A549 (cell line): Measurements from ENCODE around the gene PADI2. TPM values are rescaled to one million over a fixed set of nuclear protein-coding genes. Genes with fewer than 3 reads are reported as not detected.
A peak's percentile ranks its signal among the peaks of the same experiment; 100 is the strongest.

ENCODE experiments used
- ATAC-seq, 2 experiments: fragments of 200-7000 bp in 1 of 2; fragments of >200 bp in 1 of 2; cut with Nextera tagmentation in 1 of 2; cut with Tn5 transposase in 1 of 2; 3 replicates each; pipeline versions ENCODE4 v1.8.0 to v1.9.1; 2018 to 2020; ENCODE audit warnings: mild to moderate bottlenecking in 1 of 2, moderate library complexity in 1 of 2
- CTCF ChIA-PET: fragments of 300-600 bp; sonication (Branson Sonifier 250); formaldehyde crosslinking; extraction: SDS; loops from one replicate; lab custom pipeline; 2021; ENCODE audit warnings: antibody characterized with exemption, inconsistent platforms; lab: Yijun Ruan, JAX
- POLR2A ChIA-PET: fragments of 350-600 bp; formaldehyde crosslinking; extraction: SDS; loops from one replicate; lab custom pipeline; 2021; ENCODE audit warnings: antibody characterized with exemption, inconsistent platforms; lab: Yijun Ruan, JAX
- DNase-seq, 2 experiments: peaks; one replicate each; pipeline versions ENCODE4 v3.0.0 to v3.0.0-alpha.2; 2011 to 2016; ENCODE audit warnings: low read depth in 1 of 2, low spot score in 1 of 2
- FAIRE-seq: peaks from 2 replicates; lab custom pipeline; 2011; peaks lifted over from hg19 to GRCh38; lab: Jason Lieb, UNC
- H3K27ac ChIP-seq, 2 experiments: fragments of >200 bp; sonication (Bioruptor Twin); formaldehyde crosslinking; 3 replicates each; pipeline ENCODE4 v1.5.1; 2016 to 2017
- H3K4me1 ChIP-seq: fragments of >200 bp; sonication (Bioruptor Twin); formaldehyde crosslinking; 3 replicates; pipeline ENCODE4 v1.6.1; 2016
- H3K4me2 ChIP-seq: fragments of >200 bp; sonication (Bioruptor Twin); formaldehyde crosslinking; 3 replicates; pipeline ENCODE4 v1.6.1; 2016
- H3K4me3 ChIP-seq: fragments of >200 bp; sonication (Bioruptor Twin); formaldehyde crosslinking; 3 replicates; pipeline ENCODE4 v1.5.1; 2016
- H3K9me3 ChIP-seq: fragments of >200 bp; sonication (Bioruptor Twin); formaldehyde crosslinking; 3 replicates; pipeline ENCODE4 v1.6.1; 2016
- BHLHE40 ChIP-seq: IDR thresholded peaks from 2 replicates; pipeline ENCODE4 v1.6.1; 2012; ENCODE audit warnings: low read depth, low read length, inconsistent platforms
- CBX2 ChIP-seq: fragments of 200-600 bp; sonication (generic); IDR thresholded peaks from 2 replicates; pipeline ENCODE4 v1.6.1; 2016; ENCODE audit warnings: low read depth, mild to moderate bottlenecking, borderline replicate concordance
- CBX8 ChIP-seq: fragments of 200-600 bp; sonication (generic); IDR thresholded peaks from 2 replicates; pipeline ENCODE4 v1.6.1; 2016
- CEBPB ChIP-seq, 2 experiments: fragments of >200 bp in 1 of 2; sonication (Bioruptor Twin) in 1 of 2; formaldehyde crosslinking in 1 of 2; IDR thresholded peaks; 2 replicates each; pipeline ENCODE4 v1.6.1; 2012 to 2016
- CHD4 ChIP-seq: fragments of 200-600 bp; sonication (generic); IDR thresholded peaks from 2 replicates; pipeline ENCODE4 v1.6.1; 2016; ENCODE audit warnings: antibody characterized with exemption, mild to moderate bottlenecking, borderline replicate concordance
- EHF ChIP-seq: fragments of 250-450 bp; sonication (Bioruptor Pico); IDR thresholded peaks from 2 replicates; pipeline ENCODE4 v1.5.0; 2020; ENCODE audit warnings: mild to moderate bottlenecking
- EHMT2 ChIP-seq: fragments of 200-600 bp; sonication (generic); IDR thresholded peaks from 2 replicates; pipeline ENCODE4 v1.6.1; 2016; ENCODE audit warnings: antibody characterized with exemption, low read depth, mild to moderate bottlenecking, moderate library complexity
- FOSB ChIP-seq: fragments of 250-450 bp; sonication (Bioruptor Pico); IDR thresholded peaks from 2 replicates; pipeline ENCODE4 v1.5.0; 2020; ENCODE audit warnings: mild to moderate bottlenecking, moderate library complexity
- FOSL2 ChIP-seq, 2 experiments: fragments of 450-650 bp in 1 of 2; fragments of >200 bp in 1 of 2; sonication (Bioruptor Twin) in 1 of 2; formaldehyde crosslinking; IDR thresholded peaks; 2 replicates each; pipeline versions ENCODE4 v1.5.0 to v1.6.1; 2016 to 2020; ENCODE audit warnings: mild to moderate bottlenecking in 1 of 2, moderate library complexity in 1 of 2
- FOXS1 ChIP-seq: fragments of 250-450 bp; sonication (Bioruptor Pico); IDR thresholded peaks from 2 replicates; pipeline ENCODE4 v1.5.0; 2020; ENCODE audit warnings: mild to moderate bottlenecking, moderate library complexity
- GATA3 ChIP-seq: IDR thresholded peaks from 2 replicates; pipeline ENCODE4 v1.6.1; 2012; ENCODE audit warnings: borderline replicate concordance
- HDAC2 ChIP-seq: fragments of 200-600 bp; sonication (generic); IDR thresholded peaks from 2 replicates; pipeline ENCODE4 v1.6.1; 2016
- HEYL ChIP-seq: fragments of 250-450 bp; sonication (Bioruptor Pico); IDR thresholded peaks from 2 replicates; pipeline ENCODE4 v1.8.0; 2021; ENCODE audit warnings: mild to moderate bottlenecking, moderate library complexity
- HOXA7 ChIP-seq: fragments of 250-450 bp; sonication (Bioruptor Pico); IDR thresholded peaks from 2 replicates; pipeline ENCODE4 v1.5.0; 2020; ENCODE audit warnings: mild to moderate bottlenecking, moderate library complexity
- NR3C1 ChIP-seq: fragments of >200 bp; sonication (Bioruptor Twin); formaldehyde crosslinking; IDR thresholded peaks from 3 replicates; pipeline ENCODE4 v1.6.1; 2017
- POLR2AphosphoS2 ChIP-seq: conservative IDR thresholded peaks from 2 replicates; pipeline ENCODE4 v1.6.1; 2012; ENCODE audit warnings: low read length, improper control_type of control experiment, inconsistent platforms
- RAD21 ChIP-seq, 2 experiments: fragments of >200 bp in 1 of 2; sonication (Bioruptor Twin) in 1 of 2; formaldehyde crosslinking in 1 of 2; IDR thresholded peaks in 1 of 2; conservative IDR thresholded peaks in 1 of 2; 2 replicates in 1 of 2; 3 replicates in 1 of 2; pipeline ENCODE4 v1.6.1; 2012 to 2018; ENCODE audit warnings: inconsistent platforms in 1 of 2
- SMC3 ChIP-seq: fragments of >200 bp; sonication (Bioruptor Twin); formaldehyde crosslinking; IDR thresholded peaks from 3 replicates; pipeline ENCODE4 v1.6.1; 2018; ENCODE audit warnings: inconsistent platforms
- TFCP2L1 ChIP-seq: fragments of 250-450 bp; sonication (Bioruptor Pico); IDR thresholded peaks from 2 replicates; pipeline ENCODE4 v1.5.0; 2021; ENCODE audit warnings: mild to moderate bottlenecking
- ZC3H11A ChIP-seq: fragments of 450-650 bp; IDR thresholded peaks from 2 replicates; pipeline ENCODE4 v1.6.1; 2014; ENCODE audit warnings: antibody characterized with exemption, mild to moderate bottlenecking
- ZNF302 ChIP-seq: fragments of 250-450 bp; sonication (Bioruptor Pico); IDR thresholded peaks from 2 replicates; pipeline ENCODE4 v1.9.0; 2021; ENCODE audit warnings: inconsistent platforms, mild to moderate bottlenecking, moderate library complexity
- WGBS: methylation state at CpG from one replicate; pipeline ENCODE4 v1.1.6; 2017; ENCODE audit errors: missing lambda C conversion rate; 5-methylcytosine and 5-hydroxymethylcytosine counted together
- polyA plus RNA-seq, 4 experiments: library from polyadenylated mRNA; depleted of rRNA in 3 of 4; stranded (reverse); fragments of >200 nt; fragmentation: RNase III in 1 of 4; extraction: RNeasy Plus Mini Kit Qiagen cat#74134 plus additional on column Dnase treatment in 1 of 4; gene quantifications; 2 replicates in 3 of 4; 3 replicates in 1 of 4; pipeline ENCODE4 v1.2.3, GENCODE V29; 2011 to 2017
- TF ChIP-seq, protein P1 (sequence below): fragments of >200 bp; sonication (Bioruptor Twin); formaldehyde crosslinking; IDR thresholded peaks from 3 replicates; pipeline ENCODE4 v1.5.1; 2016
- TF ChIP-seq, protein P2 (sequence below): fragments of 200-600 bp; sonication (generic); IDR thresholded peaks from 2 replicates; pipeline ENCODE4 v1.6.1; 2016; ENCODE audit warnings: antibody characterized with exemption, mild to moderate bottlenecking, moderate library complexity
- TF ChIP-seq, protein P3 (sequence below): fragments of 250-450 bp; sonication (Bioruptor Pico); IDR thresholded peaks from 2 replicates; pipeline ENCODE4 v1.5.0; 2021; ENCODE audit warnings: mild to moderate bottlenecking, moderate library complexity, borderline replicate concordance

The PADI2 gene
- polyA plus RNA-seq, 2 of the 4 experiments (the other 2 are of a cell fraction), result 1.1 to 1.3 TPM

DNA sequence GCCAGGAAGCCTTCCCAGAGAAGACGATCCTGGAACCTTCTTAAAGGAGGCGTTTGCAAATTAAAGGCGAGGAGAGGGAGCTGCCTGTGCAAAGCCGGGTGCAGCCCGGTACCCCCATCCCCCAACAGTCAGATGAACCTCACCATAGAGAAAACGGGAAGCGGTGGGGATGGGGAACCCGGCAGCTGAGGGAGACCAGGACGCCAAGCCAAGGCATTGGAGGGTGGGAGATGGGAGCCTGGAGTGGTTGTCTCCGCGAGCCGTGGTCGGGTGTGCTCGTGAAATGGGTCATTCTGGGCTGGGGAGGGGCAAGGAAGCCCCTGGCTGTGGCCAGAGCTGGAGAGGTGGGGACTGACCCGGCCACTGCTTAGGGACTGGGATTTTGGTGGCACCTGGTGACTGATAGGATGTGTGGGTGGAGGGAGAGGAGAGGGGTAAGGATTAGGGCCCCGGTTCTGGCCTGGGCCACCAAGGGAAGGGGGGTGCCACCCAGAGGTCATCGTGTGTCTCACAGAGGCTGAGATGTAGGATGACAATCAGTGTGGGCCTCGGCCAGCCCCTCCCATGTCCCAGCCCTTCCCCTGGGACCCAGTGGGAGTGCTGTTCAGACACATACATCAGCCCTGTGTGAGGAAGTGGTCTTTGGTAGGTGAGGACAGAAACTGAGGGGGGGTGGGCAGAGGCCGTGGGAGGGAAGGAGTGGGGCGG is 676 bp upstream of the PADI2 start (continued):
- TF ChIP-seq CHD4, result no peak

DNA sequence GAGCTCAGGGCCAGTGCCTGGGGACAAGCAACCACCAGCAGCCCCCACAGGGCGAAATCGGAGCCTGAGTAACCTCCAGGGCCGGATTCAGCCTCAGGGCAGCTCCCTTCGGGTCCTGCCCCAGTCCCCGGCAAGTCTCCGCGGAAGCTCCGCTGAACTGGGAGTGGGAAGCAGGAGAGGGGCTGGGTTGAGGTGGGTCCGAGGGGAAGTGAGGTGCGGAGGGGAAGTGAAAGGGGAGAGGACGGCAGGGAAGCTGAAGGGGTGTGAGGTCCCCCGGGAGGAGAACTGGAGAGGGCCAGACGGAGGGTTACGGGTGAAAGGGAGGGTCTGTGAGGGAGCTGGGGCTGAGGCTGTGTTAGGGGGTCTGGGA is 560 bp downstream of the PADI2 start:
- POLR2A ChIA-PET, result no interaction called here
- FAIRE-seq (no peak), DNase-seq (no peak), ATAC-seq (no peak)
- H3K4me2 ChIP-seq, result peak overlapping the region; percentile 82
- H3K9me3 ChIP-seq, result no peaks in the 10 kb centered on the region
- 89% methylated on average over 7 of the region's 14 CpGs for WGBS
- peaks cover 22% of the 10 kb centered on the region for H3K4me1 ChIP-seq
- CTCF ChIA-PET, result interaction anchor here (0.9 to 13.4 kb wide), 5 partner anchors 9 to 287 kb away, joined by 3 to 380 read pairs (median 5); no protein-coding TSS in a partner anchor
- no peak for TF ChIP-seq BHLHE40
- TF ChIP-seq CBX8, result no peak
- TF ChIP-seq, protein P1, sequence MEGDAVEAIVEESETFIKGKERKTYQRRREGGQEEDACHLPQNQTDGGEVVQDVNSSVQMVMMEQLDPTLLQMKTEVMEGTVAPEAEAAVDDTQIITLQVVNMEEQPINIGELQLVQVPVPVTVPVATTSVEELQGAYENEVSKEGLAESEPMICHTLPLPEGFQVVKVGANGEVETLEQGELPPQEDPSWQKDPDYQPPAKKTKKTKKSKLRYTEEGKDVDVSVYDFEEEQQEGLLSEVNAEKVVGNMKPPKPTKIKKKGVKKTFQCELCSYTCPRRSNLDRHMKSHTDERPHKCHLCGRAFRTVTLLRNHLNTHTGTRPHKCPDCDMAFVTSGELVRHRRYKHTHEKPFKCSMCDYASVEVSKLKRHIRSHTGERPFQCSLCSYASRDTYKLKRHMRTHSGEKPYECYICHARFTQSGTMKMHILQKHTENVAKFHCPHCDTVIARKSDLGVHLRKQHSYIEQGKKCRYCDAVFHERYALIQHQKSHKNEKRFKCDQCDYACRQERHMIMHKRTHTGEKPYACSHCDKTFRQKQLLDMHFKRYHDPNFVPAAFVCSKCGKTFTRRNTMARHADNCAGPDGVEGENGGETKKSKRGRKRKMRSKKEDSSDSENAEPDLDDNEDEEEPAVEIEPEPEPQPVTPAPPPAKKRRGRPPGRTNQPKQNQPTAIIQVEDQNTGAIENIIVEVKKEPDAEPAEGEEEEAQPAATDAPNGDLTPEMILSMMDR, result no peak
- TF ChIP-seq NR3C1, result no peak
- no peak for TF ChIP-seq ZNF302 (CRISPR knock-in tag)
- no peak for TF ChIP-seq EHF (CRISPR knock-in tag)
- no peak for TF ChIP-seq CBX2
- TF ChIP-seq TFCP2L1 (CRISPR knock-in tag), result no peak
- TF ChIP-seq SMC3, result no peak
- TF ChIP-seq, protein P2, sequence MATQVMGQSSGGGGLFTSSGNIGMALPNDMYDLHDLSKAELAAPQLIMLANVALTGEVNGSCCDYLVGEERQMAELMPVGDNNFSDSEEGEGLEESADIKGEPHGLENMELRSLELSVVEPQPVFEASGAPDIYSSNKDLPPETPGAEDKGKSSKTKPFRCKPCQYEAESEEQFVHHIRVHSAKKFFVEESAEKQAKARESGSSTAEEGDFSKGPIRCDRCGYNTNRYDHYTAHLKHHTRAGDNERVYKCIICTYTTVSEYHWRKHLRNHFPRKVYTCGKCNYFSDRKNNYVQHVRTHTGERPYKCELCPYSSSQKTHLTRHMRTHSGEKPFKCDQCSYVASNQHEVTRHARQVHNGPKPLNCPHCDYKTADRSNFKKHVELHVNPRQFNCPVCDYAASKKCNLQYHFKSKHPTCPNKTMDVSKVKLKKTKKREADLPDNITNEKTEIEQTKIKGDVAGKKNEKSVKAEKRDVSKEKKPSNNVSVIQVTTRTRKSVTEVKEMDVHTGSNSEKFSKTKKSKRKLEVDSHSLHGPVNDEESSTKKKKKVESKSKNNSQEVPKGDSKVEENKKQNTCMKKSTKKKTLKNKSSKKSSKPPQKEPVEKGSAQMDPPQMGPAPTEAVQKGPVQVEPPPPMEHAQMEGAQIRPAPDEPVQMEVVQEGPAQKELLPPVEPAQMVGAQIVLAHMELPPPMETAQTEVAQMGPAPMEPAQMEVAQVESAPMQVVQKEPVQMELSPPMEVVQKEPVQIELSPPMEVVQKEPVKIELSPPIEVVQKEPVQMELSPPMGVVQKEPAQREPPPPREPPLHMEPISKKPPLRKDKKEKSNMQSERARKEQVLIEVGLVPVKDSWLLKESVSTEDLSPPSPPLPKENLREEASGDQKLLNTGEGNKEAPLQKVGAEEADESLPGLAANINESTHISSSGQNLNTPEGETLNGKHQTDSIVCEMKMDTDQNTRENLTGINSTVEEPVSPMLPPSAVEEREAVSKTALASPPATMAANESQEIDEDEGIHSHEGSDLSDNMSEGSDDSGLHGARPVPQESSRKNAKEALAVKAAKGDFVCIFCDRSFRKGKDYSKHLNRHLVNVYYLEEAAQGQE, result no peak
- no peak for TF ChIP-seq FOXS1 (CRISPR knock-in tag)
- TF ChIP-seq, all 56 proteins: peak for 0
- Histone ChIP-seq H3K27ac (peak overlapping the region in 1 of 2 experiments; percentile 76; a peak in 2 of 6 replicates), H3K4me3 (peak overlapping the region; percentile 52; the same call in 2 of the 3 replicates)

DNA sequence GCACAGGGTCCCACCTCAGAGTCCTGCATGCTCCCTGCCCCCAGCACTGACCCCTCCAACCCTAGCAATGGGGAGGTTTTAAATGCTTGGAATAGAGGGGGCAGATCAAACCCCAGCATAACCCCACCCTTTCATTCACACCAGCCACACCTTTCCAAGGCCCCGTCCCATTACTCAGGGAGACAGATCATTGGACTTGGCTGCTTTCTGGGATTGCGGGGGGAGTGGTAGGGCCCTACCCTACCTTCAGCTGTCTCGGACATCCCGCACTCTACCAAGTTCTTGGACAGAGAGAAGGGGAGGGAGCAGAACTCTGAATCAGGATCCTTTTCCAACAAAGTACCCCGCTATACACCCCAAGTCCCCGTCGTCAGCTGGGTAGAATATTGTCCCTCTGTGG is 983 bp downstream of the PADI2 start:
- FAIRE-seq, result no peak
- no peak overlapping the region for H3K4me2 ChIP-seq
- no peak for TF ChIP-seq ZC3H11A
- TF ChIP-seq ZNF302 (CRISPR knock-in tag), result no peak
- TF ChIP-seq, protein P3, sequence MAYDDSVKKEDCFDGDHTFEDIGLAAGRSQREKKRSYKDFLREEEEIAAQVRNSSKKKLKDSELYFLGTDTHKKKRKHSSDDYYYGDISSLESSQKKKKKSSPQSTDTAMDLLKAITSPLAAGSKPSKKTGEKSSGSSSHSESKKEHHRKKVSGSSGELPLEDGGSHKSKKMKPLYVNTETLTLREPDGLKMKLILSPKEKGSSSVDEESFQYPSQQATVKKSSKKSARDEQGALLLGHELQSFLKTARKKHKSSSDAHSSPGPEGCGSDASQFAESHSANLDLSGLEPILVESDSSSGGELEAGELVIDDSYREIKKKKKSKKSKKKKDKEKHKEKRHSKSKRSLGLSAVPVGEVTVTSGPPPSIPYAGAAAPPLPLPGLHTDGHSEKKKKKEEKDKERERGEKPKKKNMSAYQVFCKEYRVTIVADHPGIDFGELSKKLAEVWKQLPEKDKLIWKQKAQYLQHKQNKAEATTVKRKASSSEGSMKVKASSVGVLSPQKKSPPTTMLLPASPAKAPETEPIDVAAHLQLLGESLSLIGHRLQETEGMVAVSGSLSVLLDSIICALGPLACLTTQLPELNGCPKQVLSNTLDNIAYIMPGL (CRISPR knock-in tag), result no peak
- TF ChIP-seq HDAC2, result no peak
- TF ChIP-seq GATA3, result no peak
- TF ChIP-seq HEYL (CRISPR knock-in tag), result no peak
- TF ChIP-seq SMC3, result no peak
- TF ChIP-seq, protein P2, result no peak
- no peak for TF ChIP-seq FOSB (CRISPR knock-in tag)
- TF ChIP-seq EHMT2, result no peak
- TF ChIP-seq POLR2AphosphoS2, result no peak
- no peak for TF ChIP-seq CEBPB (IDR thresholded peaks at IDR 0.05)
- TF ChIP-seq RAD21 (conservative IDR thresholded peaks at IDR 0.05 in 1 of 2, IDR thresholded peaks at IDR 0.05 in 1 of 2), result no peak
- TF ChIP-seq HOXA7, result no peak
- no peak for TF ChIP-seq FOSL2 (IDR thresholded peaks at IDR 0.05)
- no peak for TF ChIP-seq FOSL2 (CRISPR knock-in tag; IDR thresholded peaks at IDR 0.05)
- ATAC-seq, result no peak
- H3K4me3 ChIP-seq, result no peak overlapping the region
- DNase-seq, result no peak
- H3K27ac ChIP-seq, result no peak overlapping the region
- peaks cover 22% of the 10 kb centered on the region for H3K4me1 ChIP-seq
- WGBS, result 98% methylated on average over 5 of the region's 7 CpGs
- ChIA-PET CTCF (interaction anchor here (0.9 to 13.4 kb wide), 5 partner anchors 7 to 287 kb away, joined by 3 to 380 read pairs (median 5); no protein-coding TSS in a partner anchor), POLR2A (no interaction called here)
- no peaks in the 10 kb centered on the region for H3K9me3 ChIP-seq
